LNCAP (cell line): ENCODE data around the gene CDC123.

Source experiments
- CTCF ChIP-seq: fragments of 450-650 bp; IDR thresholded peaks from 2 replicates; pipeline ENCODE4 v1.5.1; 2017; ENCODE audit warnings: mild to moderate bottlenecking

Gene CDC123

DNA sequence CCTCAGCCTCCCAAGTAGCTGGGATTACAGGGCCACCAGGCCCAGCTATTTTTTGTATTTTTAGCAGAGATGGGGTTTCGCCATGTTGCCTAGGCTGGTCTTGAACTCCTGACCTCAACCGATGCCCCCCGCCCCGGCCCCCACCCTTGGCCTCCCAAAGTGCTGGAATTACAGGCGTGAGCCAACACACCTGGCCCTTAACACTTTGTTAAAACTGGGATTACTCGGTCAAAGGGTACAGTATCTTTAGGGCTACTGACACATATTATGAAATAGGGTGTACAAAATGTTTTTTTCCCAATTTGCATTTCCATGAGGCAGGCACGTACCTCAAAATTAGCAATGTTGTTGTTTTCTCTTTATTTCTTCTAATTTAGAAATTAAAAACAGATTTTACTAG lies 11.8 kb upstream of the CDC123 start:
- TF ChIP-seq CTCF: no peak

- TF ChIP-seq CTCF: no peak
These were observed 9.7 kb upstream of the CDC123 start for GRCh38 chr10:12186323-12186722.

DNA sequence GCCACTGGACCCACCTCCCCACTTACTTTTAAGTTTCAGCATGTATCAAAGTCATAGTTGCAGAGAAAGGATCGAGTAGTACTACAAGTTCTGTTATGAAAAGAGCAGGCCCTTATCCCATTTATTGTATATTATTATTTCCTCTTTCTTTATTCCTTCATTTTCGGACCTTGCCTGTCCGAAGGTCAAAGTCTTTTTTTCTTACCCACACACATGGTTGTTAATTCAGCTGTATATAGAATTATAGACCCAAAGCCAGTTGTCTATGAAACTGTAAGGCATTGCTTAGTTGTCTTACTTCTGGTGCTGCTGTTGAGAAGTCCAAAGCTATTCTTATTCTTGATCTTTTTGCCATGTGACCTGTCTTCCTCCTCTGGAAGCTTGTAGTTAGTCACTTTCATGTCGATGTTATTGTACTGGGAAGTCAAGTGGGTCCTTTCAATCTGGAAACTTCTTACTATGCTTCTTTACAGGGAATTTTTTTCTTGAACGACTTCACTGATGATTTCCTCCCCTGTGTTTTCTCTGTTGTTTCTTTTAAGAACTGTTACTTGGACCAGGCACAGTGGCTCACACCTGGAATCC lies 8.6 kb upstream of the CDC123 start:
- no peak for TF ChIP-seq CTCF

DNA sequence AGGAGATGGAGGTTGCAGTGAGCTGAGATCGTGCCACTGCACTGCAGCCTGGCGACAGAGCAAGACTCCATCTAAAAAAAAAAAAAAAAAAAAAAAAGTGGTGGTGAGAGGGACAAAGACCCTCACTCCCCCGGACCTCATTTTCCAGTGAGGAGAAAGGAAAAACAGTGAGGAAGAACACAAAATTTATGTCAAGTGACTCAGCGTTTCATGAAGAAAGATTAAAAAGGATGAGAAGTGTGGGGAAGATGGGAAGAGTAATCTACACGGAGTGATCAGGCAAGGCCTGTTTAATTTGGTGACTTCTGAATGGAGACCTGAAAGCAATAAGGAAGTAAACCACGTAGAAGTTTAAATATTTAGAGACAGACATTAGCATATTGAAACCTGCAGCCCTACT lies 7.3 kb upstream of the CDC123 start:
- no peak for TF ChIP-seq CTCF

DNA sequence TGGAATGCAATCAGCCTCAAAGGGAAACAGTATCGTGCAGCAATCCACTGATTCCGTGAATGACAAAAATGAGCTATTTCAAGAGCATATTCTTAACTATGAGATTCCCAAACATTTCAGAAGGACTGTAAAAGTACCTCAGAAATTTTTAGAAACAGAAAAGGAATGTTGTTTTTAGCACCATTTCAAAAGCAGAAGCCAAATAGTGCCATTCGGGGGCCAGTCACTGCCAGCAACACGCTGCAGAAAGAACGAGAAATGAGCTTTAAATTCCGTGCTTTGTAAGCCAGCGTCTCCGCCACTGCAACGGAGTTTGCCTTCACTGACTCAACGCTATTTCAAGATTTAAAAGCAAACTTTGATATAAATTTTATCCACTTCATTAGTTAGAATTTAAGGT lies 6.6 kb upstream of the CDC123 start:
- no peak for TF ChIP-seq CTCF

GRCh38 chr10:12191715-12192114 lies 4.3 kb upstream of the CDC123 start:
- no peak for TF ChIP-seq CTCF

- TF ChIP-seq CTCF: no peak
These were observed 2.8 kb upstream of the CDC123 start for GRCh38 chr10:12193193-12193592.

GRCh38 chr10:12194752-12195271 lies 1.2 kb upstream of the CDC123 start:
- TF ChIP-seq CTCF: no peak
